SK-N-MC (cell line): Measurements from ENCODE around the gene CASTOR1.

Source experiments
- DNase-seq: peaks from one replicate; pipeline ENCODE4 v3.0.0-alpha.2; 2011; ENCODE audit warnings: low read depth, low spot score
- H3K27ac ChIP-seq: fragments of 200-600 bp; sonication (generic); 2 replicates; pipeline ENCODE4 v1.5.1; 2016; ENCODE audit warnings: mixed run types
- H3K36me3 ChIP-seq: fragments of 200-600 bp; sonication (generic); 2 replicates; pipeline ENCODE4 v1.6.1; 2017; ENCODE audit warnings: antibody characterized with exemption, low read length, mixed read lengths; ENCODE audit not compliant: insufficient read depth
- H3K4me3 ChIP-seq: fragments of 200-600 bp; sonication (generic); 2 replicates; pipeline ENCODE4 v1.5.1; 2016
- H3K9ac ChIP-seq: fragments of 200-600 bp; sonication (generic); 2 replicates; pipeline ENCODE4 v1.8.0; 2017; ENCODE audit warnings: mixed run types, mixed read lengths; ENCODE audit not compliant: insufficient read length
- H3K9me3 ChIP-seq: fragments of 200-600 bp; sonication (generic); 2 replicates; pipeline ENCODE4 v1.6.1; 2017; ENCODE audit warnings: low read depth, mild to moderate bottlenecking, antibody characterized with exemption, low read length, moderate library complexity, mixed read lengths
- EZH2 ChIP-seq: fragments of 200-600 bp; sonication (generic); IDR thresholded peaks from one replicate; pipeline ENCODE4 v1.6.1; 2017; ENCODE audit warnings: antibody characterized with exemption
- FOXP2 ChIP-seq: optimal IDR thresholded peaks from 2 replicates; pipeline ENCODE3; 2011; ENCODE audit warnings: mild to moderate bottlenecking, moderate library complexity; ENCODE audit not compliant: insufficient read depth; ENCODE audit errors: extremely low read length, control extremely low read depth
- POLR2AphosphoS5 ChIP-seq: IDR thresholded peaks from 2 replicates; pipeline ENCODE4 v1.6.1; 2012; ENCODE audit warnings: mild to moderate bottlenecking, low read depth, low read length, borderline replicate concordance

The CASTOR1 gene

DNA sequence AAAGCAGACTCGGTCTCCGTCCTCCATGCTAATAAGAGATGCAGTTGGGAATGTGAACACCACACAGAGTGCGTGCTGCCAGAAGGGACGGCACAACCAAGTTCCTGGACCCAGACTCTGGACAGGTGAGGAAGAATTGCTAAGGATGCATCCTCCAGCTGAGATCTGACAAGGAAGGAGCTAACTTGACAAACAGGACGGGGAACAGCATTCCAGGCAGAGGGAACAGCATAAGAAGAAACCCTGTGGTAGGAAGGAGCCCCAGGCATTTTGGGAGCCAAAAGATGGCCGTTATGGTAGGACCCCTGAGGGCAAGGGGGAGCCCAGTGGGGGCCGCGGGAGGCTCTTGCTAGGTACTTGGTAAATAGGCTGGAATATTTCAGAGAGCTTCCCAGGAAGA, 28.6 kb downstream of the CASTOR1 start:
- no peak overlapping the region for H3K9ac ChIP-seq
- H3K4me3 ChIP-seq: no peak overlapping the region
- TF ChIP-seq POLR2AphosphoS5 (no peak), EZH2 (no peak), FOXP2 (no peak)
- no peaks in the 10 kb centered on the region for H3K36me3 ChIP-seq
- no peak for DNase-seq
- H3K27ac ChIP-seq: no peak overlapping the region
- no peaks in the 10 kb centered on the region for H3K9me3 ChIP-seq

- DNase-seq: no peak
- Histone ChIP-seq H3K4me3 (no peak overlapping the region), H3K9ac (no peak overlapping the region), H3K9me3 (no peaks in the 10 kb centered on the region), H3K27ac (no peak overlapping the region), H3K36me3 (no peaks in the 10 kb centered on the region)
- no peak for TF ChIP-seq POLR2AphosphoS5
- TF ChIP-seq FOXP2: no peak
- TF ChIP-seq EZH2: no peak
Observed at GRCh38 chr22:30260276-30260675, 29.0 kb downstream of the CASTOR1 start.

GRCh38 chr22:30254314-30254713, 35.0 kb downstream of the CASTOR1 start:
- Histone ChIP-seq H3K9me3 (no peaks in the 10 kb centered on the region), H3K9ac (no peak overlapping the region), H3K4me3 (no peak overlapping the region), H3K36me3 (no peaks in the 10 kb centered on the region), H3K27ac (no peak overlapping the region)
- DNase-seq: no peak
- TF ChIP-seq POLR2AphosphoS5 (no peak), FOXP2 (no peak), EZH2 (no peak)

GRCh38 chr22:30253205-30253852, 36.0 kb downstream of the CASTOR1 start:
- no peak for TF ChIP-seq FOXP2
- no peak for TF ChIP-seq EZH2
- TF ChIP-seq POLR2AphosphoS5: no peak
- Histone ChIP-seq H3K9ac (no peak overlapping the region), H3K36me3 (no peaks in the 10 kb centered on the region), H3K27ac (no peak overlapping the region), H3K4me3 (no peak overlapping the region), H3K9me3 (no peaks in the 10 kb centered on the region)
- no peak for DNase-seq

GRCh38 chr22:30252411-30253204, 36.7 kb downstream of the CASTOR1 start:
- TF ChIP-seq EZH2: no peak
- no peak for TF ChIP-seq FOXP2
- no peak for TF ChIP-seq POLR2AphosphoS5
- DNase-seq: no peak
- no peaks in the 10 kb centered on the region for H3K9me3 ChIP-seq
- no peak overlapping the region for H3K9ac ChIP-seq
- no peak overlapping the region for H3K27ac ChIP-seq
- H3K4me3 ChIP-seq: no peak overlapping the region
- no peaks in the 10 kb centered on the region for H3K36me3 ChIP-seq

- H3K9me3 ChIP-seq: no peaks in the 10 kb centered on the region
- H3K9ac ChIP-seq: no peak overlapping the region
- no peak for DNase-seq
- H3K27ac ChIP-seq: no peak overlapping the region
- H3K4me3 ChIP-seq: no peak overlapping the region
- H3K36me3 ChIP-seq: no peaks in the 10 kb centered on the region
- TF ChIP-seq FOXP2 (no peak), EZH2 (no peak), POLR2AphosphoS5 (no peak)
Observed at GRCh38 chr22:30251711-30252110, 37.6 kb downstream of the CASTOR1 start.

DNA sequence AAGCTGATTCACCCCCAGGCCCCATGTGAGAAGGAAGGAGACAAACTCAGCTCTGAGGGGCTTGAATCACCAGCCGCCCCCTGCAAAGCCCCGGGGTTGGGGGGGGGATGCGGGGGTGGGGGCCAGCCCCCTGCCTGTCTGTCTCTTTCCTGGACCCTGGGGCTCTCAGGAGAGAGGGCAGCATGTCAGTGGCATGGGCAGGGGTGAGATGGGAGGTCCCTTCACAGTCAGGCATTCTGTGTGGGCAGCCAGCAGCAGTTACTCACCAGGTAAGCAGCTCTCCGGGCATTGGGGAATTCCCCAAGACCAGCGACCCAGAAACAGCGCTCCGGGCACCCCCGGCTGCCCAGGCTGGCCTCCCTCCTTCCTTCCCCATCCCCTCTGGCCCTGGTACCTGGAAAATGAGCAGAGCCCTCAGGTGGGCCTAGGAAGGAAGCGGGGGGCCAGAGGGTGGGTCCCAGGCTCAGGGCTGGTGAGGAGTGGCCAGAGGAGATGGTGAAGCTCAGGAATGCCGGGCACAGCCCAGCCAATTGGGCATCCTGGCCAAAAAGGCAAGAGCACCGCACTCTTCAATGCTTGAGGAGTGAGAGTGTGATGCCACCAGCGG, 38.5 kb downstream of the CASTOR1 start:
- no peaks in the 10 kb centered on the region for H3K9me3 ChIP-seq
- H3K36me3 ChIP-seq: no peaks in the 10 kb centered on the region
- no peak overlapping the region for H3K27ac ChIP-seq
- no peak overlapping the region for H3K4me3 ChIP-seq
- H3K9ac ChIP-seq: no peak overlapping the region
- TF ChIP-seq POLR2AphosphoS5: no peak
- DNase-seq: no peak

- no peak for TF ChIP-seq EZH2
- no peak for TF ChIP-seq POLR2AphosphoS5
- no peak for TF ChIP-seq FOXP2
- no peak for DNase-seq
- H3K9me3 ChIP-seq: no peaks in the 10 kb centered on the region
- H3K27ac ChIP-seq: no peak overlapping the region
- H3K4me3 ChIP-seq: no peak overlapping the region
- no peaks in the 10 kb centered on the region for H3K36me3 ChIP-seq
- no peak overlapping the region for H3K9ac ChIP-seq
Observed at GRCh38 chr22:30250039-30250565, 39.2 kb downstream of the CASTOR1 start.
